Measurements from ENCODE around the gene AFAP1L1. TPM values are rescaled to one million over a fixed set of nuclear protein-coding genes. Genes with fewer than 3 reads are reported as not detected.

The AFAP1L1 gene
- total RNA-seq, 2 donors from 2014 or later: 0.58 to 0.79 TPM

DNA sequence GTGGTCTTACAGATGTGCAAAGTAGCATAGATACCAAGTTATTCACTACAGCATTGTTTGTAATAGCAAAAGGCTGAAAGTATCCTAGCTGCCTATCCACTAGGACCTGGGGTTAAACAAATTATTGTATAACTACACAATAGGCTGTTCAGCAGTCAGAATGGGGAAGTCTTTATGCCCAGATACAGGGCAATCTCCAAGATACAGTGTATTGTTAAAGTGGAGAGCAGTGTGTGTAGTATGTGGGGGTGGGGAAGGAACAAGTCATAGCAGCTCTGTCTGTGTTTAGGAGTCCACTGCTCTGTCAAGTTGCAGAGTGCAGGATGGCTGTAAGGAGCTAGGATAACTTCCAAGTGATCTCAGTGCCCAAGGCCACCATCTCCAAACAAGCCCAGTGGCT, 91.7 kb downstream of the AFAP1L1 start:
- H3K27ac Mint-ChIP-seq: no peak overlapping the region
- no peaks in the 10 kb centered on the region for H3K9me3 Mint-ChIP-seq
- no peaks in the 10 kb centered on the region for H3K36me3 Mint-ChIP-seq (ENCODE audit: low read depth)
- H3K9ac ChIP-seq (ENCODE audit: extremely low read depth, low read length, poor library complexity, severe bottlenecking): no peak overlapping the region
- peaks cover 2% of the 10 kb centered on the region for H3K4me1 Mint-ChIP-seq
- TF ChIP-seq CTCF (conservative IDR thresholded peaks at IDR 0.05): no peak
- H3K27ac ChIP-seq (ENCODE audit: low read depth, low read length): no peak overlapping the region
- H3K4me1 ChIP-seq (ENCODE audit: control insufficient read depth, insufficient read depth, low read length): no peaks in the 10 kb centered on the region
- no peak overlapping the region for H3K4me3 ChIP-seq (ENCODE audit: low read length)
- no peaks in the 10 kb centered on the region for H3K9me3 ChIP-seq (ENCODE audit: control insufficient read depth, low read length)
- peaks cover 16% of the 10 kb centered on the region for H3K27me3 Mint-ChIP-seq (ENCODE audit: insufficient read depth)
- no peak for DNase-seq
- H3K4me3 Mint-ChIP-seq: no peak overlapping the region
- peaks cover 26% of the 10 kb centered on the region for H3K27me3 ChIP-seq (ENCODE audit: control insufficient read depth, insufficient read depth, low read length, poor library complexity, severe bottlenecking)
- no peaks in the 10 kb centered on the region for H3K36me3 ChIP-seq (ENCODE audit: control insufficient read depth, insufficient read depth, low read length)

GRCh38 chr5:149363936-149364335, 92.3 kb downstream of the AFAP1L1 start:
- WGBS, 2 experiments (ENCODE audit: insufficient coverage in 1 of 2, insufficient read length in 1 of 2): 90 to 100% methylated on average over 2 to 9 of the region's 9 CpGs
- no peaks in the 10 kb centered on the region for H3K9me3 ChIP-seq (ENCODE audit: control insufficient read depth, low read length)
- H3K4me3 Mint-ChIP-seq: no peak overlapping the region
- H3K36me3 ChIP-seq (ENCODE audit: control insufficient read depth, insufficient read depth, low read length): no peaks in the 10 kb centered on the region
- H3K36me3 Mint-ChIP-seq (ENCODE audit: low read depth): no peaks in the 10 kb centered on the region
- H3K27me3 ChIP-seq (ENCODE audit: control insufficient read depth, insufficient read depth, low read length, poor library complexity, severe bottlenecking): peaks cover 20% of the 10 kb centered on the region
- no peak overlapping the region for H3K27ac Mint-ChIP-seq
- H3K9me3 Mint-ChIP-seq: no peaks in the 10 kb centered on the region
- H3K4me1 ChIP-seq (ENCODE audit: control insufficient read depth, insufficient read depth, low read length): no peaks in the 10 kb centered on the region
- no peak for TF ChIP-seq CTCF (conservative IDR thresholded peaks at IDR 0.05)
- no peak overlapping the region for H3K9ac ChIP-seq (ENCODE audit: extremely low read depth, low read length, poor library complexity, severe bottlenecking)
- H3K27me3 Mint-ChIP-seq (ENCODE audit: insufficient read depth): peaks cover 10% of the 10 kb centered on the region
- DNase-seq: peak; percentile 41
- H3K4me1 Mint-ChIP-seq: no peaks in the 10 kb centered on the region
- no peak overlapping the region for H3K27ac ChIP-seq (ENCODE audit: low read depth, low read length)
- no peak overlapping the region for H3K4me3 ChIP-seq (ENCODE audit: low read length)

DNA sequence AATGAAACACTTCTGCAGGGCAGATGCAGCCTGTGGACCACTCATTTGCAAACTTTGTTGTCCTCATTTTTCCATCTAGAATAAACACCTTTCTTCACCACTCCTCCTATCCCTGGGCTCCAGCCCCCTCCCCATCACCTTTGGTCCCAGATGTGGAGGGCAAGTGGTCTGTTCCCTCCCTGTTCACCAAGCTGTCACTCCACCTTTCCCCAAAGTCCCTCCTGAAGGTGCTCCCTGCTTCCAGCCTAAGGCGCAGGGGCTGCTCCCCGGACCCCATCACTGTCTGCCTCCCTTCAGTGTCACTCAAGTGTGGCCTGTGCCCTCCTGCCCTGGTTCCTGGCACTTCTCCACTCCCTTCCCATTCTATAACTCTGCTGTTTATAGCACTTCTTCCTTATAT, 93.1 kb downstream of the AFAP1L1 start:
- H3K27ac ChIP-seq (ENCODE audit: low read depth, low read length): no peak overlapping the region
- no peaks in the 10 kb centered on the region for H3K4me1 Mint-ChIP-seq
- no peak overlapping the region for H3K4me3 Mint-ChIP-seq
- H3K27me3 ChIP-seq (ENCODE audit: control insufficient read depth, insufficient read depth, low read length, poor library complexity, severe bottlenecking): peaks cover 13% of the 10 kb centered on the region
- H3K36me3 ChIP-seq (ENCODE audit: control insufficient read depth, insufficient read depth, low read length): no peaks in the 10 kb centered on the region
- no peaks in the 10 kb centered on the region for H3K4me1 ChIP-seq (ENCODE audit: control insufficient read depth, insufficient read depth, low read length)
- H3K27ac Mint-ChIP-seq: no peak overlapping the region
- no peaks in the 10 kb centered on the region for H3K36me3 Mint-ChIP-seq (ENCODE audit: low read depth)
- 88% methylated on average over 2 of the region's 2 CpGs for WGBS, 2 experiments (ENCODE audit: insufficient coverage in 1 of 2, insufficient read length in 1 of 2)
- DNase-seq: peak; percentile 28
- TF ChIP-seq CTCF (conservative IDR thresholded peaks at IDR 0.05): no peak
- no peak overlapping the region for H3K4me3 ChIP-seq (ENCODE audit: low read length)
- no peaks in the 10 kb centered on the region for H3K9me3 ChIP-seq (ENCODE audit: control insufficient read depth, low read length)
- peaks cover 2% of the 10 kb centered on the region for H3K27me3 Mint-ChIP-seq (ENCODE audit: insufficient read depth)
- H3K9ac ChIP-seq (ENCODE audit: extremely low read depth, low read length, poor library complexity, severe bottlenecking): no peak overlapping the region
- H3K9me3 Mint-ChIP-seq: no peaks in the 10 kb centered on the region

Data from endodermal cell (in vitro differentiated cells).